Loucy (cell line): ENCODE measurements around the gene C1orf174.

ENCODE experiments used
- EZH2phosphoT487 ChIP-seq: fragments of 200-600 bp; IDR thresholded peaks from 2 replicates; pipeline ENCODE4 v1.6.1; 2018; ENCODE audit warnings: antibody characterized with exemption, mild to moderate bottlenecking, moderate library complexity, borderline replicate concordance
- TF ChIP-seq, protein P1 (sequence below): fragments of 200-600 bp; sonication (generic); conservative IDR thresholded peaks from 2 replicates; pipeline ENCODE4 v1.5.1; 2014; ENCODE audit warnings: mild to moderate bottlenecking, antibody characterized with exemption, low read length

DNA sequence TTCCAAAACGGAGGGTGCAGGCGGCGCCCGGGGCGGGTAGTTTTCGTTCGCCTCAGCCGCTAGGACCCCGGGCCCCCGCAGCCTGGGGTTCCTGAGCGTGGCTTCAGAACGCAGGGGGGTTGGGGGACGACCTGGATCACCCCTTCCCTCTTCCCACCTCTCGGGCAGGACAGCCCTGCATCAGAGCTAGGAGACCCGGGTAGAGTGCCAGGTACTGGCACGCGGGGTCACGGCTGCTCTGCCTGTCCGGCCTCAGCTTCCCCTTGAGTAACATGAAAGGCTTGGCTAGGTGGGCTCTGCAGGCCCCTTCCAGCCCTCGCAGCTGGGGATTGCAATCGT lies 42.3 kb downstream of the C1orf174 start:
- TF ChIP-seq, protein P1, sequence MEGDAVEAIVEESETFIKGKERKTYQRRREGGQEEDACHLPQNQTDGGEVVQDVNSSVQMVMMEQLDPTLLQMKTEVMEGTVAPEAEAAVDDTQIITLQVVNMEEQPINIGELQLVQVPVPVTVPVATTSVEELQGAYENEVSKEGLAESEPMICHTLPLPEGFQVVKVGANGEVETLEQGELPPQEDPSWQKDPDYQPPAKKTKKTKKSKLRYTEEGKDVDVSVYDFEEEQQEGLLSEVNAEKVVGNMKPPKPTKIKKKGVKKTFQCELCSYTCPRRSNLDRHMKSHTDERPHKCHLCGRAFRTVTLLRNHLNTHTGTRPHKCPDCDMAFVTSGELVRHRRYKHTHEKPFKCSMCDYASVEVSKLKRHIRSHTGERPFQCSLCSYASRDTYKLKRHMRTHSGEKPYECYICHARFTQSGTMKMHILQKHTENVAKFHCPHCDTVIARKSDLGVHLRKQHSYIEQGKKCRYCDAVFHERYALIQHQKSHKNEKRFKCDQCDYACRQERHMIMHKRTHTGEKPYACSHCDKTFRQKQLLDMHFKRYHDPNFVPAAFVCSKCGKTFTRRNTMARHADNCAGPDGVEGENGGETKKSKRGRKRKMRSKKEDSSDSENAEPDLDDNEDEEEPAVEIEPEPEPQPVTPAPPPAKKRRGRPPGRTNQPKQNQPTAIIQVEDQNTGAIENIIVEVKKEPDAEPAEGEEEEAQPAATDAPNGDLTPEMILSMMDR = no peak
- TF ChIP-seq EZH2phosphoT487 = no peak
